HG02943 (cell line): Measurements from ENCODE around the gene ICA1.

Experiments used
- ATAC-seq: cut with Tn5 transposase; IDR thresholded peaks from one replicate; pipeline ENCODE4 v1.9.1; 2021; ENCODE audit warnings: mild to moderate bottlenecking, low read depth, moderate library complexity; ENCODE audit not compliant: unreplicated experiment

The ICA1 gene

GRCh38 chr7:8228766-8229674 is 32.9 kb downstream of the ICA1 start:
- no peak for ATAC-seq

- no peak for ATAC-seq
Measured at GRCh38 chr7:8228068-8228467, 33.9 kb downstream of the ICA1 start.

GRCh38 chr7:8227261-8227660 is 34.7 kb downstream of the ICA1 start:
- ATAC-seq: no peak

GRCh38 chr7:8226501-8226900 is 35.5 kb downstream of the ICA1 start:
- no peak for ATAC-seq

- ATAC-seq: no peak
Measured at GRCh38 chr7:8221567-8221966, 40.4 kb downstream of the ICA1 start.

GRCh38 chr7:8221101-8221495 is 40.9 kb downstream of the ICA1 start:
- no peak for ATAC-seq

GRCh38 chr7:8220376-8221100 is 41.4 kb downstream of the ICA1 start:
- ATAC-seq: no peak

- ATAC-seq: peak; percentile 64
Measured at GRCh38 chr7:8217200-8218068, 44.5 kb downstream of the ICA1 start.

- no peak for ATAC-seq
Measured at GRCh38 chr7:8216334-8216690, 45.7 kb downstream of the ICA1 start.

- ATAC-seq: no peak
Measured at GRCh38 chr7:8215648-8216333, 46.2 kb downstream of the ICA1 start.

GRCh38 chr7:8214244-8214824 is 47.6 kb downstream of the ICA1 start:
- ATAC-seq: no peak

- ATAC-seq: no peak
Measured at GRCh38 chr7:8213381-8213780, 48.6 kb downstream of the ICA1 start.

- ATAC-seq: no peak
Measured at GRCh38 chr7:8212638-8213037, 49.3 kb downstream of the ICA1 start.

- ATAC-seq: no peak
Measured at GRCh38 chr7:8211725-8212096, 50.3 kb downstream of the ICA1 start.

- ATAC-seq: no peak
Measured at GRCh38 chr7:8210845-8211724, 50.9 kb downstream of the ICA1 start.

GRCh38 chr7:8209353-8209752 is 52.6 kb downstream of the ICA1 start:
- ATAC-seq: no peak

- no peak for ATAC-seq
Measured at GRCh38 chr7:8208816-8209215, 53.2 kb downstream of the ICA1 start.

- no peak for ATAC-seq
Measured at GRCh38 chr7:8206956-8207355, 55.0 kb downstream of the ICA1 start.

GRCh38 chr7:8205537-8205936 is 56.4 kb downstream of the ICA1 start:
- ATAC-seq: no peak
